BE2C (cell line): ENCODE data around the gene SSBP1.

Experiments used
- DNase-seq: peaks from one replicate; pipeline ENCODE4 v3.0.0-alpha.2; 2020
- H3K27me3 ChIP-seq: fragments of 250-450 bp; sonication (Bioruptor Pico); 2 replicates; pipeline ENCODE4 v1.5.1; 2020; ENCODE audit warnings: mild to moderate bottlenecking
- H3K36me3 ChIP-seq: fragments of 250-450 bp; sonication (Bioruptor Pico); 2 replicates; pipeline ENCODE4 v1.5.1; 2020; ENCODE audit warnings: mild to moderate bottlenecking
- H3K4me1 ChIP-seq: fragments of 250-450 bp; sonication (Bioruptor Pico); 2 replicates; pipeline ENCODE4 v1.5.1; 2020
- H3K4me3 ChIP-seq: 2 replicates; pipeline ENCODE4 v1.5.1; 2011; ENCODE audit warnings: low read depth, low read length
- H3K9me3 ChIP-seq: fragments of 250-450 bp; sonication (Bioruptor Pico); 2 replicates; pipeline ENCODE4 v1.5.1; 2020
- CTCF ChIP-seq: IDR thresholded peaks from 2 replicates; pipeline ENCODE4 v1.5.1; 2012; ENCODE audit warnings: mild to moderate bottlenecking, low read depth, low read length

Gene SSBP1

GRCh38 chr7:141776374-141776773 is 38.2 kb downstream of the SSBP1 start, which contains the start of gene TAS2R4:
Gene TAS2R4 (plus strand): TSS chr7:141776674. CDS start chr7:141778489, 1,815 bp downstream.
- H3K36me3 ChIP-seq, result no peaks in the 10 kb centered on the region; the same call in 1 of the 2 replicates
- no peaks in the 10 kb centered on the region for H3K9me3 ChIP-seq
- no peaks in the 10 kb centered on the region for H3K4me1 ChIP-seq
- no peak for DNase-seq
- H3K4me3 ChIP-seq, result no peak within 1 kb of the TSS
- H3K27me3 ChIP-seq, result no peaks in the 10 kb centered on the region
- no peak for TF ChIP-seq CTCF

GRCh38 chr7:141785706-141786552 is 47.8 kb downstream of the SSBP1 start:
- peak; percentile 88 for TF ChIP-seq CTCF
- Histone ChIP-seq H3K4me1 (0 out of 2 replicates have a peak, but pooled peaks cover 4% of the 10 kb centered on the region), H3K9me3 (no peaks in the 10 kb centered on the region), H3K27me3 (no peaks in the 10 kb centered on the region), H3K36me3 (no peaks in the 10 kb centered on the region), H3K4me3 (no peak overlapping the region)
- peak; percentile 18 for DNase-seq

GRCh38 chr7:141788296-141788695 is 50.1 kb downstream of the SSBP1 start:
- no peaks in the 10 kb centered on the region for H3K36me3 ChIP-seq
- no peak overlapping the region for H3K4me3 ChIP-seq
- H3K27me3 ChIP-seq, result no peaks in the 10 kb centered on the region
- no peaks in the 10 kb centered on the region for H3K9me3 ChIP-seq
- no peak for DNase-seq
- no peak for TF ChIP-seq CTCF
- H3K4me1 ChIP-seq, result 0 out of 2 replicates have a peak, but pooled peaks cover 6% of the 10 kb centered on the region

- no peaks in the 10 kb centered on the region for H3K36me3 ChIP-seq
- no peaks in the 10 kb centered on the region for H3K9me3 ChIP-seq
- H3K4me1 ChIP-seq, result 0 out of 2 replicates have a peak, but pooled peaks cover 6% of the 10 kb centered on the region
- H3K4me3 ChIP-seq, result no peak within 1 kb of the TSS
- TF ChIP-seq CTCF, result no peak
- DNase-seq, result no peak
- no peaks in the 10 kb centered on the region for H3K27me3 ChIP-seq
Measured at GRCh38 chr7:141789917-141790316, 51.8 kb downstream of the SSBP1 start, which contains the start of gene TAS2R5. Gene TAS2R5 (plus strand): TSS chr7:141790217. CDS start chr7:141790362, 145 bp downstream.

GRCh38 chr7:141792526-141792925 is 54.4 kb downstream of the SSBP1 start:
- H3K9me3 ChIP-seq, result no peaks in the 10 kb centered on the region
- no peak overlapping the region for H3K4me3 ChIP-seq
- no peaks in the 10 kb centered on the region for H3K36me3 ChIP-seq
- no peaks in the 10 kb centered on the region for H3K27me3 ChIP-seq
- 0 out of 2 replicates have a peak, but pooled peaks cover 6% of the 10 kb centered on the region for H3K4me1 ChIP-seq
- no peak for TF ChIP-seq CTCF
- no peak for DNase-seq
